ENCODE results near the gene RBKS.
"Not testable (repeated sequence)": the region's sequence is repeated elsewhere in the genome, so short reads cannot be mapped to it uniquely, and the experiment has no call there.

The RBKS gene

GRCh38 chr2:27869763-27870162, 20.4 kb downstream of the RBKS start:
- DNase-seq: no peak

- no peak for DNase-seq
These were observed 23.9 kb downstream of the RBKS start for GRCh38 chr2:27866237-27866636.

- DNase-seq: not testable (repeated sequence)
These were observed 26.2 kb downstream of the RBKS start for GRCh38 chr2:27863955-27864354.

- no peak for DNase-seq
These were observed 27.0 kb downstream of the RBKS start for GRCh38 chr2:27863146-27863545.

- no peak for DNase-seq
These were observed 30.1 kb downstream of the RBKS start for GRCh38 chr2:27860111-27860510.

GRCh38 chr2:27857417-27858172, 32.6 kb downstream of the RBKS start:
- DNase-seq: no peak

- no peak for DNase-seq
These were observed 33.2 kb downstream of the RBKS start for GRCh38 chr2:27856956-27857355.

GRCh38 chr2:27856386-27856785, 33.8 kb downstream of the RBKS start:
- no peak for DNase-seq

- DNase-seq: no peak
These were observed 34.7 kb downstream of the RBKS start for GRCh38 chr2:27855476-27855875.

GRCh38 chr2:27854229-27854862, 35.8 kb downstream of the RBKS start:
- no peak for DNase-seq

- no peak for DNase-seq
These were observed 37.5 kb downstream of the RBKS start for GRCh38 chr2:27852691-27853090.

- no peak for DNase-seq
These were observed 40.5 kb downstream of the RBKS start for GRCh38 chr2:27849558-27850205.

- no peak for DNase-seq
These were observed 42.9 kb downstream of the RBKS start for GRCh38 chr2:27847333-27847732.

GRCh38 chr2:27844821-27845255, 45.3 kb downstream of the RBKS start:
- DNase-seq: no peak

GRCh38 chr2:27843992-27844391, 46.2 kb downstream of the RBKS start:
- no peak for DNase-seq

- no peak for DNase-seq
These were observed 47.3 kb downstream of the RBKS start for GRCh38 chr2:27842894-27843293.

- no peak for DNase-seq
These were observed 51.1 kb downstream of the RBKS start for GRCh38 chr2:27839022-27839618.

- DNase-seq: no peak
These were observed 51.7 kb downstream of the RBKS start for GRCh38 chr2:27838502-27838901.

- DNase-seq: no peak
These were observed 56.3 kb downstream of the RBKS start for GRCh38 chr2:27833931-27834330.

GRCh38 chr2:27832396-27832795, 57.8 kb downstream of the RBKS start:
- DNase-seq: no peak

GRCh38 chr2:27831279-27832050, 58.7 kb downstream of the RBKS start:
- no peak for DNase-seq

GRCh38 chr2:27830656-27831055, 59.5 kb downstream of the RBKS start:
- no peak for DNase-seq

- DNase-seq: no peak
These were observed 60.4 kb downstream of the RBKS start for GRCh38 chr2:27829791-27830190.
